NCI-H2227 (cell line): ENCODE data around the gene SAMD10.

Experiments used
- DNase-seq: peaks from one replicate; lab custom pipeline; 2025; ENCODE audit not compliant: unreplicated experiment; lab: John Stamatoyannopoulos, UW

SAMD10 gene

DNA sequence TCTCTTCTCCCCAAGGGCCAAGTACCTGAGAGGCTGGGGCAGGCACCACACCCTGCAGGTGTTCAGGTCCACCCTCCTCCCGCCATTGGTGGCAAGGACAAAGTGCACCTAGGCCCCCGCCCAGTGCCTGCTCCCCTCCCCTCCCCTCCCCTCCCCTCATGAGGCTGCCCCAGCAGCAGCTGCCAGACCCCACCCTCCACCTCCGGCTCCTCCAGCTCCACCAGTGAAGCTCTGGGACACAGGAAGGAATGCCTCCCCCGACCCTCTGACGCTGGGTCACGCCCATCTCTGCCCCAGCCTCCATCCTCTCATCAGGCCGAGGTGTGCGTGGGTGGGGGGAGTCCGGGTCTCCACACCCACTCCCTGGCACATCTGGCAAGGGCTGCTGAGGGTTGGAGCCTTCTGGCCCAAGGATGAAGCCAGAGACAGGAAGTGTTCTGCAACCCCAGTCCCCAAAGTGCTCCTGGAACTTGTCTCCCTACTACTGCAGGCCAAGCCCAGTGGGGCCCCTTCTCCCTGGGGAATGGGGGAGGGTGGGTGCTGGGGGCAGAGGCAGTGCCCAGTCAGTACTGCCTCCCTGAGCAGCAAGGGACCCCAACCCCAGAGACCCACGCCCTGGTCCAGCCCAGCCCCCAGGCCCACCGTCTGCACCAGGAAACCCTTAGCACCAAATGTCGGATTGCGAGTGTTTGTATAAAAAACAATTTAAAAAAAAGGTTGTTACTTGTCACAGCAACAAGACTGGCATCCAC is 21.6 kb downstream of the SAMD10 start:
- DNase-seq: peak; percentile 49

DNA sequence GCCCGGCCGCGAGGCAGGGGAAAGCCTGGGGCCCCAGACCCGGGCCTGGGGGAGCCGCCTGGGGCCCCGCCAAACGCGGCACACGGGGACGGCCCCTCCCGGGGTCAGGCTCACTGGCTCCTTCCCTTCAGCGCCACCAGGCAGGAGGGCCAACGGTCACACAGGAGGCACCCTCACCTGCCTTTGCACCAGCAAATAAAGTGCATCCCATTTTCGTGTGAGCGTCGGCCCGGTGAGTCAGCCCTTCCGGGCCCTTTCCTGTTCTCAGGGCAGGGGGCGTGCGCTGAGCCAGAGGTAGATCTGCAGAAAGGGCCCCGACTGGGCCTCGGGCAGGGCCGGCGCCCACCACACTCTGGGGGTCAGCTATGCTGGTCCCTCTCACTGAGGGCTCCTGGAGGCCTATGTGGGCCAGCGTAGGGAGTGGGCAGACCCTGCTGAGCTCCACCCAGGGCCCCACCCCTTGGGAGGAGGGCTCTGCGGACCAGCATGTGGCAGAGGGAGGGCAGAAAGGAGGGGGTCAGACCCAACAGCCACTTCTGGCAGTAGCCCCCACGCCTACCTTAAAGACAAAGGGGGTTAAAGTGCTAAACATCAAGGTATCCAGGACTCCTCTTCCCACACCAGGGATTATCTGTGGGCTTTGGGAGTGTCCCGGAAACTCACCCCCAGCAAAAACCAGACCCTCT is 22.3 kb downstream of the SAMD10 start:
- DNase-seq: peak; percentile 86

DNA sequence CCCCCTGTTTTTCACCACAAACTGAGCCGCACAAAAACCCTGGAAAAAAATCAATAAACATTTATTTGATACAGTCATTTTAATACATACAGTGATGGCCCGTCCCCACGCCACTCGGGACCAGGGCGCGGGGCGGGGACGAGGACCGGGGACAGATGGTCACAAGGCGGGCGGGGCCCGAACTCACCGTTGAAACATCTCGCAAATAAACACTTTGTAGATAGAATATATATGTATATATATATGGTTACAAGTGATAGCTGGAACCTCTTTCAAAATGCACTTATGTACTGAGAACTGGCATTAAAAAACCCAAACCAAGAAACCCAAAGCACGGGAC is 22.8 kb downstream of the SAMD10 start:
- DNase-seq: no peak

DNA sequence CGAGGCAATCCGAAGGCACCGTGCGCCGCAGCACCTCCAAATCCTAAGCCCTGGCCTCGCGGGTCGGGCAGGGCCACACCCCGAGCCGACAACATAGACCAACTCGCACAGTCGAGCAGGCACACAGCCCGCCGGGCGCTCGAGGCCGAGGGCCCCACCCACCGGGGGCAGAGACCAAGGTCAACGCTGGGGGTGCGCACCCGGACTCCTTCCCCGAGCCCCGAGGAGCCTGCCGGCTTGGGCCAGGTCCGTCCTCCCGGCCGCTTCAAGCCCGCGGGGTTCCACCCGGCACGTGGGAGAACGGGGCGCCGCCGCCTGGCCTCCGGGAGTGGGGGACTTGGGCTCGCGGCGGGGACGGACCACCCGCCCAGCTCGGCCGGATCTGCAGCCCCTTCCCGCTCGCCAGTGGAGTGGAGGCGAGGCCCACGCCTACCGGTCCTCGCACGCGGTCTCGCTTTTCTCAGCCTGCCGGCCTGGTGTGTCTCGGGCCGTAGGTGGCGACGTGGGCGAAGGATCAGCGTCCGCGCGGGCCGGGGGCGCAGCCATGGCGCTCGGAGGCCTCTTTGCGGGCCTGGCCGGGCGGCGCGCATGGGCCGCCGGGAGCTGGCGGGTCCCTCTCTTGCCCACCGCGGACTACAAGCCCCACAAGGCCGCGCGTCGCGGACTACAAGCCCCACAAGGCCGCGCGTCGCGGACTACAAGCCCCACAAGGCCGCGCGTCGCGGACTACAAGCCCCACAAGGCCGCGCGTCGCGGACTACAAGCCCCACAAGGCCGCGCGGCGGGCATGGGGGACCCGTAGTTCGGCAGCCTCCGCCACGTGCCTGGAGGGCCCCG is 23.4 kb downstream of the SAMD10 start, which contains the start of gene UCKL1:
TSS of gene UCKL1 (minus strand) at position 590 of the 837 bp plus-strand sequence. CDS start at position 546, 44 bp downstream.
- DNase-seq: peak; percentile 97

DNA sequence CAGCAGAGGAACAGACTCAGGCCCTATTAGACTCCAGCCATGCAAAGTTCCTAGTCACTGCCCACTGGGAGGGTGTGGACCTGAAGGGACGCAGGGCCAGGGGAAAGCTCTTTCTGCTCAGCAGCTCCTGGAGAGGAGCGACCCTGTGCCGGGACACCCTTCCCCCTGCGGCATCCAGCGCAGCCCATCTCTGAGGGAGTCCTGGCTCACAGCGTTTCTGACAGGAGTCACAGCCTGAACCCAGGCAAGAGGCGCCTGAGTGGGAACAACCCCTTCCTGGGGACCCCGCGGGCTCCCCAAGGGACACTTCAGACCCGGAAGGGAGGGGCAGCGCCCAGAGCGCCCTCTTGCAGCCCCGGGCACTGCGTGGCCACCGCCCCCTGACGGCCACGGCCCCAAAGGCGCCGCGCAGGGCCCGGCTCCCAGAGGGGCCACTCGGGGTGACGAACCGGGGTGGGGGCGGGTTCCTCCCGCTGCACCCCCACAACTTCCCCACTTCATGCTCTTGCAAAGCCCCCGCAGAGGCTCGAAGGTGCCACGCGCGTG is 24.1 kb downstream of the SAMD10 start:
- DNase-seq: peak; percentile 58

DNA sequence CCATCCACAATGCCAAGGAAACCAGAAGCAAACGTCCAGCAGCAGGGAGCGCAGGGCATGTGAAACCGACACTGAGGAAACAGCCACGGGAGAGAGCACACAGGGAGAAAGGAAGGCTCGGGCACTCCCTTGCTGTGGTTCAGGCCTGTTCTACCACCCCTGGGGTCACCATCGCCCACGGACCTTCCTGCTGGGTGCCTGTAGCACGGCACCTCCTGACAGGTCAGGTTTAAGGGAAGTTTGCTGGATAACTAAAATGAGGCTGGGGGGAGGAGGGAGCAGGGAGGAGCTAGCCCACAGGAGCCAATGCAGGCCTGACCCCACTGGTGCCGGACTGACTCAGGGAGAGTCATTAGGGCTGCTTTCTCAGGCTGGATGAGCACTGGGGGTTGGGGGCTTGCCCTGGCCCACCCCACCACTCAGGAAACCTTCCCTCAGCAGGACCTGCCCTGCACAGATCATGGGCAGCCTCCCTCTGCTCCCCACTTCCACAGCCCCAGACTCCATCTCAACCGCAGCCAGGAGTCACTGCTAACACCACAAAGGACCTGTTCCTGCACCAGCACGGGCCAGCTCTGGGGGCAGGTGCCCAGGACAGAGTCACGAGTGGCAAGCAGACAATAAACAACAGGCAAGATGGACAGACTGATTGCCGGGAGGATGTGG is 25.5 kb downstream of the SAMD10 start:
- DNase-seq: no peak

DNA sequence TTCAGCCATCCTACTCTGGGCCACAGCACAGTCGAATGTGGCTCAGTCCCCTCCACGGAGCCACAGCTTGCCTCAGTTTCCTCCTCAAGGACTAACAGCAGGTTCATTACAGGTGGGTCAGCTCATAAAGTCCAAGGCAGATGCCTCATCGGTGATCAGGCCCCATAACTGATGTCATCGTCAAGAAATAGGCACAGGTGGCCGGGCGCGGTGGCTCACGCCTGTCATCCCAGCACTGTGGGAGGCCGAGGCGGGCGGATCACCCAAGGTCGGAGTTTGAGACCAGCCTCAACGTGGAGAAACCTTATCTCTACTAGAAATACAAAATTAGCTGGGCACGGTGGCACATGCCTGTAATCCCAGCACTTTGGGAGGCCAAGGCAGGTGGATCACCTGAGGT is 26.7 kb downstream of the SAMD10 start:
- no peak for DNase-seq

DNA sequence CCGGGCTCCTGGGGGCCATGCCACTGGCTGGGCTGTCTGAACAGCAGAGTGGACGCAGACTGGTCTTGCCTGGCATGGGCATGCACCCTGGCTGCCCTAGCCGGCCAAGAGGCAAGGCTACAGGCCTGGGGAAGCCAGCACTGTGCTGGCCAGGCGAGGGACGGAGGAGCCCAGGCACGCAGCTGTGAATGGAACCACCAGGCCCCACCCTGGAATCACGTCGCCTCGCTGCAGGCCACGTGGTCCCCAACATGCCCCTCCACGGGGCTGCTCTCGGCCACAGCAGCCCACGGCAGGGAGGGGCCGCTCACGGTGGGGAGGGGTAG is 27.3 kb downstream of the SAMD10 start:
- no peak for DNase-seq

DNA sequence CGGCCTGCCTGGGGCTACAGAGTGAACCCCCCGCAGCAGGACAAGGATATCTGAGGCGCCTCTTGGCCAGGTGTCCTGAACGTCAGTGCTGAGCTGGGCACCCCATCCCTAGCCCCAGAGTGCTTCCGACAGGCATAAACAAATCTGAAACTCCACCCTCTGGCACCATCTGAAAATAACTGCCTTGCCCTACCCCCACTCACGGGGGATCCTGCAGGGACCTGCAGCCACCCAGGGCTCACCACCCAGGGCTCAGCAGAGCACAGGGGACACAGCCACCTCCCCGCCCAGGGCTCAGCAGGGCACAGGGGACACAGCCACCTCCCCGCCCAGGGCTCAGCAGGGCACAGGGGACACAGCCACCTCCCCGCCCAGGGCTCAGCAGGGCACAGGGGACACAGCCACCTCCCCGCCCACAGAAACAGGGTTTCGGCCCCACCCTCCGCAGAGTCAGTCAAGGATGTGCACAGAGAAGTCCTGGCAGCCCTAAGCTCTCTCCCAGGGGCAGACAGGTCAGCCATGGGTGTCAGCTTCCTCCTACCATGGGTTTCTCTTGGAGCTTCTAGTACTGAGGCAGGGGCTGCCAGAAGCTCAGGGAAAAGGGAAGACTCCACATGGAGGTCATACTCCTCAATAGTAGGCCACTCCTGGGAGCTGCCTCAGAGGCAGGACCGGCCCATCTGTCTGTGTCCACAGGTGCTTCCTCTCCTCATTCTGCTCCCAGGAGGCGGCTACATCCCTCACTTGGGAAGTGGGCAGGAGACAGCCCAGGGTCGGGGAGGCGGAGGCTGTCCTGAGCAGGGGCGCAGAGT is 27.8 kb downstream of the SAMD10 start:
- DNase-seq: no peak

DNA sequence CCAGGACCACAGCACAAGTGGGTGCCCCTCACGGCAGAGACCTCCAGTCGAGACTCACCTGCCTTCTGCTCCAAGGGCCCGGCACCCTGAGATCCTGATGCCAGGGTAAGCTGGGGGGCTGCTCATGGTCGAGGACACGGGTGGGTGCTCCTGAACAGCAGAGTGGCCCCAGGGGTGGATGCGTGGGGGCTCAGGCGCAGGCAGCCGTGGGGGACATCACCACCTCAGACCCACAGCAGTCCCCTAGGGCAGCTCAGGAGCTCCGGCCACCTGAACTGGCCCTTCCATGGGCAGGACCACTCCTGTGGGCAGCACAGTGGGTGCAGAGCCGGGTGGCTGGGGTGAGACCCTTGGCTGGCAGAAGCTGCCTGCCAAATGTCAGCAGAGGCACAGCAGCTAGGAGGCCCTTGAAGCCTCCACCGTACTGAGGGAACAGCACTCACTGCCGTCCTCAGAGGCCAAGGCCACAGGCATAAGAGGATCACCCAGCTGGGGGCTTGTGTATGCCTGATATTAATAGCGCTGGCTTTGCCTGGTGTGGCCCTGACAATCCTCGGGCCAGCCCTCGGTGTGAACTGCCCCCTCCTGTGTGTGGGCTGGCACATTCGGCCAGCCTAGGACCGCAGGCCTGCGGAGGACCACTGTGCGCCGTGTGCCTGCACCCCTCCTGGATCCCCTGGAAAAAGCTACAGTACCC is 28.6 kb downstream of the SAMD10 start:
- peak; percentile 28 for DNase-seq

DNA sequence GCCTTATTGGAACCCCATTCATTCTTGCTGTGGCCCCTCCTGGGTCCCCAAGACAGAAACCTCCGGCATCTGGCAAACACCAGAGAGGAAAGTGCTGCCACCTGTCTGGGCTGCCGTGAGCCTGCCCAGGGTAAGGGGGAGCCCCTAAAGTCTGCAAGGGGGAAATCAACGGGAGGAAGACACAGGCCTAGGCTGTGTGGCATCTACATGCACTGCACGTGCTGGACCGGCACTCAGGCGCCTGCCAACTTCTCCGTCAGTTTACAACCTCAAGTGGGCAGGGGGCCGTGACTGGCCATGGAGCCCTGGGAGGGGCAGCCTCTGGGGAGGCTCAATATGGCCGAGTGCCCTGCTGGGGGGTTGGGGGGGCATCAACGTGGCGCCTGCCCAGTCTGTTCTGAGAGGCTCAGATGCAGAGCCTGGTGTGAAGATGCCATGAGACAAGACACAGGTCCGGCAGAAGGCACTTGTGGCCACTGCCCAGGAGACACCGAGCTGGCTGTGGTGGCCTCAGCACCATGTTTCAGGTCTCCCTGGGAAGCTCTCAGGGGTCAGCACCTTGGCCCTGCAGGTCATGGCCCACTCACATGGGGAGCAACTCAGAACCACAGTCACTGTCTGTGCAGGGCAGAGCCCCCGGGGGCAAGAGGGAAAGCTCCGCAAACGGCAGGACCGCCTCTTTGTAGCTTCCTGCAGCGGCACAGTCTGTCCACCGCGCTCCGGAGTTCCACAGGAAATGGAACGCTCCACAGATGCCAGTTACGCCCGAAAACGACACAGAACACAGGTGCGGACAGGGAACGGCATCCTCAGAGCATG is 31.6 kb downstream of the SAMD10 start:
- peak; percentile 56 for DNase-seq

DNA sequence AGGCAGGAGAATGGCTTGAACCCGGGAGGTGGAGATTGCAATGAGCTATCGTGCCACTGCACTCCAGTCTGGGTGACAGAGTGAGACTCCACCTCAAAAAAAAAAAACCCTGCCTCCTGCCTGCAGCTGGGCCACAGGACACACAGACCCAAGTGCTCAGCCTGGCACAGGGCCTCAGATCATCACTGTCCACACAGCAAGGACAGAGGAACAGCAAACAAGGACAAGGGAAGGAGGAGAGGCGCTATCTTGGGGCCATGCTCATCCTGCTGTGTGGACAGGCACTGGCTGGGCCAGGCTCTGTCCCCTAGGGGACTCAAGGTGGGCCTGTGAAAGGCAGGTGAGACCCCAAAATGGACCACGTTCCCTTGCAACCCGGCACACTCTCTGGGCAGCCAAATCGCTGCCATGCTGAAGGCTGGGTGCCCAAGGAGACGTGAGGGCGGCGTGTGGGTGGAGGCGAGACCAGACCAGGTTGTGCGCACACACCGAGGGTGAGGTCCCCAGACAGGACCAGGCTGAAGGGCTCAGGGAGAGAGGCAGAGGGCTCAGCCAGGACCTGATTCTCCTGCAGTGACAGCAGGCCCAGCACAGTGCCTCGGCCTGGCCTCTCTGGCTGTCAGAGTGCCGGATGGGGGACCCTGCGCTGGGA is 32.3 kb downstream of the SAMD10 start:
- DNase-seq: no peak

DNA sequence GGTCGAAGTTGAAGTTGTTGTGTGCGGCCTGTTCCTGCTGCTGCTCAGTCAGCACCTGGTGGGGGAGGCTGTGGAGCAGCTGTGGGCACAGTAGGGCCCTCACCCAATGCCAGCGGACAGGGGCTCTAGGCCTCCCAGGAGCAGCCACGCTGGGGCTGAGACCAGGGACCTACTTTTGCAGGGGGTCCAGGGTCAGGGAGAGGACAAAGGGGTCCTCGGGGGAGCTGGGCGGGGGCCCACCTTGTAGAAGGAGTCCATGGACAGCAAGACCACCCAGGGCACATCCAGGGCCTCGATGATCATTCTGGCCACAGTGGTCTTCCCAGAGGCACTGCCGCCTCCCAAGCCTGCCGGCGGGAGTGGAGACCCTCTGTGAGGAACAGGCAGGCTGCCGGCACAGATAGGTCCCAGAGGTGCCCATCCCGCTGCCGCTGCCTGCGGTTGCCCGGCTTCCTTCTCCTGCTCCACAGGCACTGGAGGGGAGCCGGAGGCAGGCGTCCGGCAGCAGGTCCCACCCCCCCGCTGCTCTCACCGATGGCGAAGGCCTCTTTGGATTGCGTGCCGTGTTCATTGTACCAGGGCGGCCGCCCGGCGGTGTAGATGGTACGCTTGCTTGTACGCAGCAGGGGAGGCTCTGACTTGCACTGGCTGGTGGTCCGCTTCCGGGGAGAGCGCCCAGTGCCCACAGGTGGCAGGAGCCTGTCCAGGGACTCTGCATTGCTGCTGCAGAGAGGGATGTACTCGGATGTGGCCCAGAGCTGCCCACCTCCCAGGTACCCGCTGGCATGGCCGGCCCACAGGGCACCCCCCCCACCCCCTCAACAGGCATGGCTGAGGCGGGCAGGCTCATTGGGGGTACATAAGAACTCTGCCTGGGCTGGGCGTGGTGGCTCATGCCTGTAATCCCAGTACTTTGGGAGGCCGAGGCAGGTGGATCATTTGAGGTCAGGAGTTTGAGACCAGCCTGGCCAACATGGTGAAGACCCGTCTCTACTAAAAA is 33.2 kb downstream of the SAMD10 start:
- no peak for DNase-seq

DNA sequence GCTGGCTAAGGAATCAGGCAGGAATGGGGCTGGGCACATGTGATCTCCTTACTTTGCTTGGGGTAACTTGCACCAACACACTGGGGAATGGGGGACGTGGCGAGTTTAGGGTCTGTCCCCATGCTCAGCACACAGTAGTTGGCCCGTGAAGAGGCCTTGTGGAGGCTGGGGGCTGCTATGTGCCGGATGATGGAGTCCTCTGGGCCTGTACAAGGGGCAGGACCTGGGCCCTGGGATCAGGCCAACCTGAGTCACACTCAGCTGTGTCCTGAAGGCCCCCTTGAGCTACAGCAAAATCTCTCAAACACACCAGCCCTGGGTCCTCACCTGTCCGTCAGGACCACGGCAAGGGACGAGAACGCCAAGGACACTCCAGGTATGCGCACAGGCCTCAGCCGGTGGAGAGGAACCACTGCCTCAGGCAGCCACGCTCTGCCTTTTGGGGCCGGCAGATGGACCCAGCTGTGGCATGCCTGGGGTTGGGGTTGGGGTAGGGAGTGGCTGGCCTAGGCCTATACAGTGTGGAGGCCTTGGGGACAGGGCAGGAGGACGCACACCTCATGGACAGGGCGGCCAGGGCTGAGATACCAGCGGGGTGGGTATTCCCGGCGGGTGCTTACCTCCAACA is 34.3 kb downstream of the SAMD10 start:
- no peak for DNase-seq

DNA sequence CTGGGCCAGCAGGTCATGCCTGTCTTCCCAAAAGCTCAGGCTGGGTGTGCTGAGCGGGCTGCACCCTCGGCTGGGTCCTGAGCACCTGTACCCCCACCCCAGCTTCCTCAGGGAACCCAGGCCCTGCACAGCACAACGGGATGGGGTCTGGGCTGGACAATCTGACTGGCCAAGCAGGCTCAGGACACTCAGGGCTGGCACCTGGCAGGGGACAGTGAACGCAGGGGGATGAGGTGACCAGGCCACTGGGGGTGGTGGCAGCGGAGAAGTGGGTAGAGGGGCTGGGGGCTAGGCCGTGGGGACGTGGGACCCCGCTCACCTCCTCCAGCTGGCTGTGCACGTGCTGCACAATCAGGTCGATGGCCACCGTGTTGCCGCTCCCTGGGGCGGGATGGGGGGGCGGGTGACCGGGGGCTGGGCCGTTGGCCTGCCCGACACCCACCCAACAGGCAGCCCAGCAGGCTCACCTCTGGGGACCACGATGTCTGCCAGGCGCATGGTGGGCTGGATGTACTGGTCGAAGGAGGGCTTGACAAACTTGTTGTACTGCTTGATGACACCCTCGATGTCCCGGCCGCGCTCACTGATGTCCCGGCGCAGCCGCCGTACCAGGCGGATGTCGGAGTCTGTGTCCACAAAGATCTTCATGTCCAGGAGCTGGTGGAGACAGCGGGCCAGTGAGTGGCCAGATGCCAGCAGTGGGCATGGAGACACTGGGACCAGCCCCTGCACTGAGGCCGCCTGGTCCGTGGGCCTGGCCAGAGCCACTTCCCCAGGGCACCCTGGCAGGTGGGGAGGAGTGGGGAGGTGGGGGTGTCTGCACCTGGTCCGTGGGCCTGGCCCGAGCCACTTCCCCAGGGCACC is 35.1 kb downstream of the SAMD10 start:
- DNase-seq: no peak

DNA sequence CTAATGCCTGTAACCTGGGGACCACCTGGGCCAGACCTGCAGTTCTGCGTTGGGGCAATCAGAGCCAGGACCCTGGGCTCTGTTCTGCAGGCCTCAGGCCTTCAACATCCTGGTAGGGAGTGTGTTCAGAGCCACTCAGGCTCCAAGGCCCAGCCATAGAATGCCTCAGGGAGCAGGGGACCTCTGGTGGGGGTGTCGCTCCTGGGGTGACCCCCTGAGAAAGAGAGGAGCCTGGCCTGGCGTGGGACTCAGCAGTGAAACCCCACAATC is 35.7 kb downstream of the SAMD10 start:
- no peak for DNase-seq
